CD4-positive, alpha-beta T cell treated with Interleukin-15 for 1 hour (primary cell): Measurements from ENCODE around the gene ECEL1.
A peak's percentile ranks its signal among the peaks of the same experiment; 100 is the strongest.
"Not testable (repeated sequence)": the region's sequence is repeated elsewhere in the genome, so short reads cannot be mapped to it uniquely, and the experiment has no call there.

Experiments used
- DNase-seq: peaks from one replicate; pipeline ENCODE4 v3.0.0-alpha.2; 2020

The ECEL1 gene

GRCh38 chr2:232440220-232441018 lies 47.2 kb downstream of the ECEL1 start:
- DNase-seq, result peak; percentile 77

GRCh38 chr2:232439758-232440135 lies 47.9 kb downstream of the ECEL1 start:
- DNase-seq, result no peak

GRCh38 chr2:232438951-232439757 lies 48.5 kb downstream of the ECEL1 start:
- no peak for DNase-seq

- no peak for DNase-seq
Measured at GRCh38 chr2:232438091-232438490, 49.5 kb downstream of the ECEL1 start.

GRCh38 chr2:232437195-232437571 lies 50.5 kb downstream of the ECEL1 start:
- DNase-seq, result no peak

- DNase-seq, result no peak
Measured at GRCh38 chr2:232436381-232437194, 51.0 kb downstream of the ECEL1 start.

- no peak for DNase-seq
Measured at GRCh38 chr2:232435805-232436204, 51.8 kb downstream of the ECEL1 start.

GRCh38 chr2:232435375-232435648 lies 52.3 kb downstream of the ECEL1 start:
- DNase-seq, result no peak

- no peak for DNase-seq
Measured at GRCh38 chr2:232434563-232435374, 52.9 kb downstream of the ECEL1 start.

- DNase-seq, result no peak
Measured at GRCh38 chr2:232434091-232434490, 53.5 kb downstream of the ECEL1 start.

GRCh38 chr2:232433622-232434021 lies 54.0 kb downstream of the ECEL1 start:
- not testable (repeated sequence) for DNase-seq

- no peak for DNase-seq
Measured at GRCh38 chr2:232432598-232433184, 54.9 kb downstream of the ECEL1 start.

- DNase-seq, result no peak
Measured at GRCh38 chr2:232431705-232432590, 55.7 kb downstream of the ECEL1 start.
